ENCODE measurements around the gene SGO2.

GRCh38 chr2:200599206-200599605 lies 73.2 kb downstream of the SGO2 start:
- TF ChIP-seq EZH2 (IDR thresholded peaks at IDR 0.05; ENCODE audit: insufficient read depth, poor library complexity, severe bottlenecking) (no peak), EZH2phosphoT487 (IDR thresholded peaks at IDR 0.05; ENCODE audit: insufficient read depth, low read depth) (no peak)
